DMS 273 treated with DMSO at 0.1 percent for 48 hours (cell line): ENCODE measurements around the gene YPEL3.

Experiments
- DNase-seq: peaks from one replicate; lab custom pipeline; 2025; lab: John Stamatoyannopoulos, UW

YPEL3 gene

GRCh38 chr16:30049871-30050270 is 46.1 kb downstream of the YPEL3 start:
- no peak for DNase-seq

GRCh38 chr16:30046588-30046987 is 49.4 kb downstream of the YPEL3 start:
- DNase-seq: no peak

- no peak for DNase-seq
These were observed 49.8 kb downstream of the YPEL3 start for GRCh38 chr16:30046178-30046577.
